ENCODE measurements around the gene SFT2D2.

GRCh38 chr1:168280296-168280927 is 54.6 kb downstream of the SFT2D2 start, which contains the start of gene TBX19:
- TF ChIP-seq POLR2A (IDR thresholded peaks at IDR 0.05; ENCODE audit: low read length) (no peak), GATA1 (IDR thresholded peaks at IDR 0.05; ENCODE audit: low read depth, low read length) (no peak)

All from erythroblast (primary cell).